ENCODE measurements around the gene PAPSS1. TPM values are rescaled to one million over a fixed set of nuclear protein-coding genes. Genes with fewer than 3 reads are reported as not detected.

The PAPSS1 gene
- total and polyA plus RNA-seq, 7 donors: 20.6 to 30.0 (median 25.5) TPM

- 43 to 62% methylated on average over 5 of the region's 5 CpGs for WGBS, 2 donors
- Histone ChIP-seq H3K27ac (no peak overlapping the region), H3K9me3 (peaks cover 0 to 4% (median 0%) of the 10 kb centered on the region in 4 donors), H3K27me3 (no peaks in the 10 kb centered on the region), H3K36me3 (no peaks in the 10 kb centered on the region), H3K4me1 (no peaks in the 10 kb centered on the region), H3K4me3 (no peak overlapping the region)
- TF ChIP-seq, protein P1, sequence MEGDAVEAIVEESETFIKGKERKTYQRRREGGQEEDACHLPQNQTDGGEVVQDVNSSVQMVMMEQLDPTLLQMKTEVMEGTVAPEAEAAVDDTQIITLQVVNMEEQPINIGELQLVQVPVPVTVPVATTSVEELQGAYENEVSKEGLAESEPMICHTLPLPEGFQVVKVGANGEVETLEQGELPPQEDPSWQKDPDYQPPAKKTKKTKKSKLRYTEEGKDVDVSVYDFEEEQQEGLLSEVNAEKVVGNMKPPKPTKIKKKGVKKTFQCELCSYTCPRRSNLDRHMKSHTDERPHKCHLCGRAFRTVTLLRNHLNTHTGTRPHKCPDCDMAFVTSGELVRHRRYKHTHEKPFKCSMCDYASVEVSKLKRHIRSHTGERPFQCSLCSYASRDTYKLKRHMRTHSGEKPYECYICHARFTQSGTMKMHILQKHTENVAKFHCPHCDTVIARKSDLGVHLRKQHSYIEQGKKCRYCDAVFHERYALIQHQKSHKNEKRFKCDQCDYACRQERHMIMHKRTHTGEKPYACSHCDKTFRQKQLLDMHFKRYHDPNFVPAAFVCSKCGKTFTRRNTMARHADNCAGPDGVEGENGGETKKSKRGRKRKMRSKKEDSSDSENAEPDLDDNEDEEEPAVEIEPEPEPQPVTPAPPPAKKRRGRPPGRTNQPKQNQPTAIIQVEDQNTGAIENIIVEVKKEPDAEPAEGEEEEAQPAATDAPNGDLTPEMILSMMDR (IDR thresholded peaks at IDR 0.05): no peak
- no peak for TF ChIP-seq POLR2A (IDR thresholded peaks at IDR 0.05)
- TF ChIP-seq EP300 (IDR thresholded peaks at IDR 0.05): no peak
- no peak for TF ChIP-seq POLR2AphosphoS5 (IDR thresholded peaks at IDR 0.05)
- DNase-seq: no peak
- intact Hi-C loops (cut with DNase I): no loop called here
Observed at GRCh38 chr4:107564326-107564725, 155.7 kb downstream of the PAPSS1 start.

Other genes with a start within 250 kb of the PAPSS1 start
- gene SGMS2, start 104.7 kb upstream of the PAPSS1 start, total RNA-seq: 100 to 1,000 TPM; 101 to 204 (median 147) TPM
- 1 to 10 TPM; 3.0 to 6.3 (median 4.2) TPM for gene SGMS2, start 104.7 kb upstream of the PAPSS1 start, polyA plus RNA-seq
- gene CYP2U1, start 211.3 kb upstream of the PAPSS1 start, total RNA-seq: 10 to 100 TPM; 11.9 to 16.1 (median 15.2) TPM
- 1 to 10 TPM in 2 of 3 donors, under 1 TPM in 1; 0.69 to 3.0 (median 1.2) TPM for gene CYP2U1, start 211.3 kb upstream of the PAPSS1 start, polyA plus RNA-seq